ENCODE results near the gene EFEMP2.

Gene EFEMP2

GRCh38 chr11:65872586-65873317, at the start of gene EFEMP2:
Gene EFEMP2 (minus strand): TSS chr11:65872800. CDS start chr11:65872354, 446 bp downstream.
- no peak for DNase-seq

- DNase-seq = no peak
These were observed 49.3 kb upstream of the EFEMP2 start for GRCh38 chr11:65921876-65922275.

DNA sequence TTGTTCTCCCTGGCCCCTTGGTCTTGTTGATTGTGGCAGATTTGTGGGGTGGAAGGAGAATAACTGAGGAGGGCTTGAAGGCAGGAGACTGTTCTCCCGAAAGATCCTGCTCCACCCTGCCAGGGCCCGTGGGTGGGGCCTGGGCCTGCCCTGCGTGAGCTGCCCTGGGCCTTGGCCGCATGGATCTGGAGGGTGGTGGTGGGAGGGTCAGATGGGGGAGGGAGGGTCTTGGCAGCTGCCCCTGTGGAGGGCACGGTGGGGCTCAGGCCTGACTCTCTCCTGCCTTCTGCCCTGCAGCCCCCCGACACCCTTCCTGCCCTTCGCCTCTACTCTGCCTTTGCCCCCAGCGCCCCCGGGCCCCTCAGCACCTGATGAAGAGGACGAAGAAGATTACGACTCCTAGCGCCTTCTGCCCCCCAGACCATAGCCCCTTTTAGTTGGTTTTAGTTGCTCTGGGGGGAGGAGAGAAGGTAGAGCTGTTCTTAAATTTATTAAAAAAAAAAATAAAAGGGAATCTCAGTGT, 48.5 kb upstream of the EFEMP2 start:
- no peak for DNase-seq

GRCh38 chr11:65920372-65920802, 47.8 kb upstream of the EFEMP2 start:
- no peak for DNase-seq

DNA sequence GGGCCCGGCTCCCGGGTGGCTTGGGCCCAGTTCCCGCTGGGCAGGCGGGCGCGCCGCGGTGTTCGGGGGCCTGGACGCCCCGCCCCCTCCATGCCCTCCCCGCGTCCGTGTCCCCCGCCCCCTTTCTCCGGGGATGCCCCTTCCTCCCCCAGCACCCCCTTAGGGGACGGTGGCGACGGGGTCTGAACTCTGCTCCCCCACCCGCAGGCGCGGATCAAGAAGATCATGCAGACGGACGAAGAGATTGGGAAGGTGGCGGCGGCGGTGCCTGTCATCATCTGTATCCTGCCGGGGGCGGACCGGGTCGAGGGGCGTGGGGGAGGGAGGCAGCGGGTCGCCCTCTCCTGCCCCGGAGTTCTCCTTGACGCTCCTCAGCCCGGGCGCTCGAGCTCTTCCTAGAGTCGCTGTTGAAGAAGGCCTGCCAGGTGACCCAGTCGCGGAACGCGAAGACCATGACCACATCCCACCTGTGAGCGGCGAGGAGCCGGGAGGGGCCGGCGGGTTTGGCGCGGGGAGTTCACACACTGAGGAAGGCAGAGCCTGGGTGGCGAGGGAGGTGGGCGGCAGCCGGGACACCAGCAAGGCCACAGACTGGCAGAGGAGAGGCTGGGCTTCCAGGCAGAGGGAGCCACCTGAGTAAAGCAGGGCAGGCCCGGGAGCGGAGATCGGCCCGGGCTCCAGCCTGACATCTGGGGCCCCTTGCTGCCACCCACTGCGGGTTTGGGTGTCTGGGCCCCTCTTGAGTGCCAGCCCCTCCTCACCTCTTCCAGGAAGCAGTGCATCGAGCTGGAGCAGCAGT, 47.2 kb upstream of the EFEMP2 start:
- peak in 1 of 2 experiments; percentile 61 for DNase-seq

DNA sequence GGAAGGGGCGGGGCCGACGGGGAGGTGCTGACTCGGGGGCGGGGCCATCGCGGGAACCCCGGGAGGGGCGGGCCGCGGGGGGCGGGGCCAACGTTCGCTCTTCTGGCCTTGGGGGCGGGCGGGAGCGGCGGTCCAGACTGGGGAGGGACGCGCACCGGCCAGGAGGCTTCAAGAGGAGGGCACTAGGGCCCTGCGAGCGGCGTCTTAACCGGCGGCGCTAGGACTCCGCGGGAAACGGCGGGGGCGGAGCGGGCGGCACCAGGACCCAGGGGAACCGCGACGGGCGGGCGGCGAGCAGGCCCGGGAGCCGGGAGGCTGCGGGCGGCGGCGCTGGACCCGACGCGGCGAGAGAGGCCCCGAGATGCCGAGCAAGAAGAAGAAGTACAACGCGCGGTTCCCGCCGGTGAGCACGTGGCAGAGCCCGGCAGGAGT, 46.6 kb upstream of the EFEMP2 start, which contains the start of gene DRAP1:
Gene DRAP1 (plus strand): TSS at position 286 of the 432 bp plus-strand sequence. CDS start 76 bp downstream, at position 362.
- peak; percentile 89 to 93 for DNase-seq

DNA sequence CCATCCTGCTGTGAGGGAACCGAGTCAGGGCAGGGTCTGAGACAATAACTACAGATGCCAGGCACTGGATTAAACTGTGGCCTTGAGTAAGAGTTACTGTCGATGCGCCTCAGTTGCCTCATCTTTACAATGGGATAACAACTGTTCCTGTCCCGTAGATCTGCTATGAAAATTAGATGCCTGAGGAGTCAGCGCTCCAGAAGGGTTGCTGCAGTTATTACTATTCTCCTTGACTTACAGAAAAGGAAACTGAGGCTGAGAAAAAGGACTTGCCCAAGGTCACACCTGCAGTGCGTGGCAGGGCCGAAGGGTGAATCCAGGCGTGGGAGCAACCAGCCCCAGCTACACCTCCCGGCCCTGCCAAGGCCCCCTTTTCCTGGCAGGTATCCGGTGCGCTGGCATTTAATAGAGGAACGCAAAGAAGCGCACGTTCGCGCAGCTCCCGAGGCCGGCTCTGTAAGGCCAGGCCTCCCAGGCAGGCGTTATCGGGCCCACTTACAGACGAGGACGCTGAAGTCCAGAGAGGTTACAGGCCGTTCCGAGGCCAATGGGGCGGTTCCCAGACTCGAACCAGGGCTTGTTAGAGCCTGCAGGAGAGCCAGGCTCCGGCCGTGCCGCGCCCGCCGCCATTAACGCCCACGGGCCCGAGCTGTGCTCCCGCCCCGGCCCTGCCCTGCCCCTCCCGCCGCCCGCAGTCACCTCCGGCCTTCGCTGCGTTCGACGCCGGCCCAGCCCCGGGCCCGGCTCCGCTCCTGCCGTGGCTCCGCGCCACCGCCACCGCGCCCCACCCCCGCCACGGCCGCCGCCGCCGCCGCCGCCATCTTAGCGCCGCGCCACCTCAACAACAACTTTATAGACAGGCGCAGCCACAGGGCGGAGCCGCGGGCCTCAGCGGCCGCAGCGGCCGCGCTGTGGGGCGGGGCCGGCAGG, 45.9 kb upstream of the EFEMP2 start, which contains the start of gene C11orf68:
Gene C11orf68 (minus strand): TSS at position 852 of the 930 bp plus-strand sequence. CDS start 31 bp downstream, at position 821.
- DNase-seq = no peak

DNA sequence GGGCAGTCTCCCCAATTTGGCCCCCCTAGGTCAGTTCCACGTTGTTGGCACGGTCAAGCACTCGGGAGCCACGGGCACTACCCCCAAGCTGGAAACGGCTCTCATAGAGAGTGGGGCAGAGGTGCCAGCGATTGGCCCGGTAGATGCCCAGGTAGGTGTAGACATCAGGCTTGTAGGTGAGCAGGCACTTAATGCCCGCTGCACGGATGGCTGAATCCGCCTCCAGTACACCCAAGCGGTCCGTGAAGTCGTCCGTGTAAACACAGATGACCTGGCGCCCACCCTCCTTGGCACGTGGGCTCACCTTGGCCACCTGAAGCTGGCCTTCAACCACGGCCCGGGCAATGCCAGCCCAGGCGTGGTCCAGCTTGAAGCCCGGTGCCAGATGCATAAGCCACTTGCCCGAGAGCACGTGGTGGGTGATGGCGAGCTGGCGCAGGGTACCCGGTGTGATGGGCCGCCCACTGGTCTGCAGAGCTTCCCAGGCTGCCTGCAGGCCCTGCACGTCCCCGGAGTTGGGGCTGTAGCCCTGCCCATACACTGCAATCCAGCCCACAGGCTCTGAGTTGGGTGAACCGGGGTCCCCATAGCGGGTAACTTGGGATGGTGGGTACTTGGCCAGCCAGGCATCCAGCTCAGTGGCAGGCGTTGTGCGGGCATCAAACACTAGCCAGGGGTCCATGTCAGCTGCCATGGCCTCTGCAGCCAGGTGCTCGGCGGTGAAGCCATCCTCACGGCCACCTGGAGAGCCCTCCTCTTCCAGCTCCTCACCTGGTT, 45.0 kb upstream of the EFEMP2 start:
- DNase-seq = no peak

- DNase-seq = no peak
These were observed 44.5 kb upstream of the EFEMP2 start for GRCh38 chr11:65917077-65917433.

GRCh38 chr11:65916391-65916790, 43.8 kb upstream of the EFEMP2 start:
- DNase-seq = no peak

DNA sequence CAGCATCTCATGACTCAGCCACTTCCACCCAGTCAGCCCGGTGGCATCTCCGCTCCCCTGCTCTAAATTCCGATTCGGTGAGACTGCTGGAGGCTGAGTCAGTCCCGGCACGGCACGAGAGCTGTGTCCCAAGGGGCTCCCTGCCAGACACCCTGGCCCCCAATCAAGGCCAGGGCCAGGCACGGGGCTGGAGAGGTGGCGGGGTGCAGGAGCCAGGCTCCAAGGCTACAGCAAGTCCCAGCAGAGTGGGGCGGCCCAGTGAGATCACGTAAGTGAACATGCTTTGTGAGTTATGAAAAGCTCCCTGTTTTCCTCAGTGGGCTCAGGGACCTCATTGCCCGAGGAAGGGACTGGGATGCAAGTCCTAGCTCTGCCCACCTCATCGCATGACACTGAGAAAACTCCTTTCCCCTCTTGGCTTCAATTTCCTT, 43.2 kb upstream of the EFEMP2 start:
- no peak for DNase-seq

DNA sequence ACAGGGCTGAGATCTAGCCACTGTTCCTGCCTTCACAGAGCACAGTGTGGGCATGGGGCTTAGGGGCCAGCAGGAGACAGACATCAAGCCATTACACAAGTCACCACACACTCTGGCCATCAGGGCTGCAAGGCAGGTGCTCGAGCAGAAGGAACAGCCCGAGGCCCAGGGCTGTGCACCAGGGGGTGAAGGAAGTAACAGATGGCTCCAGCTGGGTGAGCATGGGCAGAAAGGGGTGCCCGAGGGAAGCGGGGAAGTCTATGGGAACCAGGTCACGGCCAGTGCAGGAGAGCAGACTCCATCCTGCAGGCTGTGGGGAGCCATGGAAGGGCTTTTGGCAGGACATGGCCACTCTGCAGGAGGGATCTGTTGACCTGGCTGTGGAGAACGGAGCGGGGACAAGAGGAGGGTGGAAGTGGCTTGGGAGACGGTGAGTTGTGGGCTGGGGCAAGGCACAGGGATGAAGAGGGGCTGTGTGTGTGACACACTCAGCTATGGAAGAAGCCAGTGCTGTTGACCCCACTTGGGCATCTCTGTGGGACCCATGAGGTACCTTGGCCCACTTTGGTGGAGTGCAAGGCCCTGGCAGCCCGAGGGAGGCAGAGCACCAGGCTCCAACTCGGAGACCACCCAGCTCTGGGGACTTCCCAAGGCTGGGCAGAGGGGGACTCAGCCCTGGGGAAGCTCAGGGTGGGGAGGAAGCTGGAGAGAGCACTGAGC, 42.7 kb upstream of the EFEMP2 start:
- peak; percentile 29 to 69 for DNase-seq

DNA sequence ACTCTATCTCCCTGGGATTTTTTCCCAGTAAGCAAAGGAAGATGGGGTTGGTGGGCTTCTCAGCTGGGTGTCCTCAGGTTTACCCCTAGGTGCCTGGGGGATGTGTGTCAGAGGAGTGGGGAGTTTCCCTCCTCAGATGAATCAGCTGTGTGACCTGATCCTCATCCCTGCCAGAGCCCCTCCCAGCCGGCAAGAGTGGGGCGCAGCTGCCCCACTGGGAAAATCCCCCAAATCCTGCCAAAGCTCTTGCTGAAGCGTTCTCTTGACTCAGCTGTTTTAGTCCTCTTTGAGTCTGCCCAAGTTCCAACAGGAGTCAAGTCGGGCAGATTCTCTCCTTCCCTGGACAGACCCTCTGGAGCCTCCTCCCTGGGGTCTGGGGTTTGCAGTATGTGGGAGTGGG, 40.2 kb upstream of the EFEMP2 start:
- DNase-seq = no peak

DNA sequence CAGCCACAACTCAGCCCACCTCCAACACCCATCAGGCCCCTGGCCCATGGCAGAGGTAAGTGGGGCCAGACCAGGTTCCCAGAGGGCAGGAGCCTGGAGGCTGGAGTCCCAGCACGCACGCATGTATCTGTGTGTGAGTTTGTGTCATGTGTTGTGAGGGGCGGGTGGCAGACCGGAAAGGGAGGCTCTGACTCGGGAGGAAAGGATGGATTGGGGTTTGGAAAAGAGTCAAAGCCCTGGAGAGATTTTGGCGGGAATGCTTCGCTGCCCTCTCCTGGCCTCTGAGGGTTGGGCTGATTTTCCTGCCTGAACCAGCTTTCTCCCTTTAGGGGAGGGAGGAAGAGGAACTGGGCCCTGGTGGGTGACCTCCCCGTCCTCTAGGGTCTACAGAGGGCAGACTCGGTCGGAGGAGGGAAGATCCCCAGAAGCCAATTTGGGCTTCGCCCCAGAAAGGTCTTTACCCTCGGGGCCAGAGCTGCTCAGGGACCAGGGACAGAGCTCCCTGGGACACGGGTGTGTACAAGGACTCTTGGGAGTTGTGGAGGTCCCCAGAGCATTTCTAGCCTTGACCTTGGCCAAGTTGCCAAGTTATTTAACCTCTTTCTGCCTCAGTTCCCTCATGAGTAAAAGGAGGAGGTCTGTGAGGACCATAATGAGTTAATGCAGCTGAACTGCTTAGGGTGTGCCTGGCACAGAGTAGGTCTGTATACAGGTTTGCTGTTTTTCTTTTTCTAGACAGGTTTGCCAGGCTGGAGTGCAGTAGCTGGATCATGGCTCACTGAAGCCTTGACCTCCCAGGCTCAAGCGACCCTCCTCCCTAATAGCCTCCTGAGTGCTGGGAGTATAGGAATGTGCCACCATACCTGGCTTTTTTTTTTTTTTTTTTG, 39.3 kb upstream of the EFEMP2 start:
- DNase-seq = peak; percentile 45 to 57

DNA sequence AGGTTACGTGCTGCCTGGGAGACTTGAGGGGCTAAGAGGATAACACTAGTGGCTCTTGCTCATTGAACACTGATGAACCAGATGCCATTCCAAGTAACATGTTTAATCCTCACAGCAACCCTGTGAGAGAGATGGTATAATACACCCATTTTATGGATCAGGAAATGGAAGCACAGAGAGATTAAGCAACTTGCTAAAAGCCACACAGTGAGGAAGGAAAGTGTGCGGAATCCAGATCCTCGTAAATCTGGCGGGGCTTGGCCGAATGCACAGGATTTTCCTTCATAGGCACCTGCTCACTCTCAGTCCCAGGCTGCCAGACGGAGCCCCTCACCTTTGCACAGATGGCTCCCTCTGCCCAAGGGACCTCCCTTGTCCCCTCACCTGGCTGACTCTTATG, 35.3 kb upstream of the EFEMP2 start:
- DNase-seq = no peak

- peak in 1 of 2 experiments; percentile 28 for DNase-seq
These were observed 34.0 kb upstream of the EFEMP2 start for GRCh38 chr11:65906602-65907001.

DNA sequence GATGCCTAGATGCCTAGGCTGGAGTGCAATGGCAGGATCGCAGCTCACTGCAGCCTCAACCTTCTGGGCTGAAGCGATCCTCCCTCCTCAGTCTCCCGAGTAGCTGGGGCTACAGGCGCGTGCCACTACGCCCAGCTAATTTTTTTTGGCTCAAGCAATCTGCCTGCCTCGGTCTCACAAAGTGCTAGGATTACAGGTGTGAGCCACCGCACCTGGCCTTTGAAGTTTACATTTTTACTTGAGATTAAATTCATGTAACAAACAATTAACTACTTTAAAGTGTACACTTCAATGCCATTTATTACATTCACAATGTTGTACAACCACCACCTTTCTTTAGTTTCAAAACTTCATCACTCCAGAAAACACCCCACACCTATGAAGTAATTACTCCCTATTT, 31.1 kb upstream of the EFEMP2 start:
- DNase-seq = no peak

DNA sequence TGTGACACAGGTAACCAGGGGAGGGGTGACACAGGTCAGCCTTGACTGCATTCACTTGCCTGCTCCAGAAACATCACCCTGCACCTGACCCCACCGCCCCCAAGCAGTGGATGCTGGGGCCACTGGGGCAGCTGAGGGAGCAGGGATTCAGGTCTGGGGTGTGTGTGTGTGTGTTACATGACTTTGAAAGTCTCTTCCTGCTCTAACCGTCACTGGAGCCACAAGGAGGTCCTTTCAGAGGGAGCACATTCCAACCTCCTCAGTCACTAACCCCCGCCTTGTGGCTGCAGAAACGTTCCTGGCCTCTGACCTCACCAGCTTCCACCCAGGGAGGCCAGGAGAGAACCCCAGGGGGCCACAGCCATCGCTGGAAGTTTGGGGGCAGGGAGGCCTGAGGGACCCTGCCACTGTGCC, 30.5 kb upstream of the EFEMP2 start:
- no peak for DNase-seq

DNA sequence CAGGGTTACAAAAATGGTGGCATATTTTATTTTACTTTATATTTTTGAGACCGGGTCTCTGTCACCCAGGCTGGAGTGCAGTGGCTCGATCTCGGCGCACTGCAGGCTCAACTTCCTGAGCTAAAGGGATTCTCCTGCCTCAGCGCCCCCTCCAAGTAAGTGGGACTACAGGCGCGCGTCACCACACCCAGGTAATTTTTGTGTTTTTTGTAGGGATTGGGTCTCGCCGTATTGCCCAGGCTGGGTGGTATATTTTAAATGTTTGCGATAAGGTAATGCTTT, 28.2 kb upstream of the EFEMP2 start:
- no peak for DNase-seq

All from NCI-H524 (cell line).